Calu3 (cell line): Measurements from ENCODE around the gene SART3. TPM values are rescaled to one million over a fixed set of nuclear protein-coding genes. Genes with fewer than 3 reads are reported as not detected.
A peak's percentile ranks its signal among the peaks of the same experiment; 100 is the strongest.

Experiments
- BruUV-seq: library from RNA; stranded (reverse); fragments of 400-500 nt; replicated peaks from 2 replicates; lab custom pipeline; 2021; lab: Mats Ljungman, UMichigan
- CTCF ChIA-PET: fragments of 300-600 bp; sonication (Branson Sonifier 250); formaldehyde crosslinking; loops from one replicate; lab custom pipeline; 2022; ENCODE audit warnings: antibody characterized with exemption; lab: Charles Lee
- DNase-seq: peaks from one replicate; pipeline ENCODE4 v3.0.0; 2022
- H3K27ac Mint-ChIP-seq: one replicate; pipeline ENCODE4 v1.8.0; 2022; ENCODE audit warnings: mixed read lengths; ENCODE audit not compliant: unreplicated experiment
- H3K27me3 Mint-ChIP-seq: one replicate; pipeline ENCODE4 v1.8.0; 2022; ENCODE audit warnings: mixed read lengths; ENCODE audit not compliant: unreplicated experiment
- H3K36me3 Mint-ChIP-seq: one replicate; pipeline ENCODE4 v1.8.0; 2022; ENCODE audit warnings: mild to moderate bottlenecking, moderate library complexity, mixed read lengths; ENCODE audit not compliant: insufficient read depth, unreplicated experiment
- H3K4me1 Mint-ChIP-seq: one replicate; pipeline ENCODE4 v1.8.0; 2022; ENCODE audit warnings: mild to moderate bottlenecking, low read depth, mixed read lengths; ENCODE audit not compliant: unreplicated experiment
- H3K4me3 Mint-ChIP-seq: one replicate; pipeline ENCODE4 v1.8.0; 2022; ENCODE audit warnings: mild to moderate bottlenecking, low read depth, moderate library complexity, mixed read lengths; ENCODE audit not compliant: unreplicated experiment
- H3K9me3 Mint-ChIP-seq: one replicate; pipeline ENCODE4 v1.8.0; 2022; ENCODE audit warnings: low read depth, mixed read lengths; ENCODE audit not compliant: unreplicated experiment
- CTCF ChIP-seq: fragments of 200-600 bp; IDR thresholded peaks from one replicate; pipeline ENCODE4 v1.8.0; 2022; ENCODE audit warnings: antibody characterized with exemption; ENCODE audit not compliant: unreplicated experiment
- intact Hi-C: fragments of 100-400 bp; cut with micrococcal nuclease; formaldehyde crosslinking; loops from one replicate; pipeline ENCODE4 v1.10.0; 2022; ENCODE audit not compliant: unreplicated experiment
- total RNA-seq: library from RNA; stranded (reverse); gene quantifications from 2 replicates; pipeline ENCODE4 v1.2.3, GENCODE V29; 2022

SART3 gene
- total RNA-seq, 1 experiment from 2014 or later = 91.7 TPM

GRCh38 chr12:108562348-108563135, 1.6 kb upstream of the SART3 start, which contains the start of gene ISCU:
Gene ISCU, plus strand, starts transcription at chr12:108562596. Its CDS starts 27 bp downstream, at chr12:108562623.
- H3K4me1 Mint-ChIP-seq = peaks cover 18% of the 10 kb centered on the region
- H3K9me3 Mint-ChIP-seq = no peaks in the 10 kb centered on the region
- DNase-seq = peak; percentile 99
- peak within 1 kb of the TSS; percentile 92 for H3K4me3 Mint-ChIP-seq
- H3K36me3 Mint-ChIP-seq = peaks cover 82% of the 10 kb centered on the region
- intact Hi-C loops = loop anchor here (1.0 to 10.0 kb wide), 6 partner anchors 56 to 530 kb away; partner anchors contain the start of gene ALKBH2
- no TSS peak for BruUV-seq
- H3K27ac Mint-ChIP-seq = peak within 1 kb of the TSS; percentile 98
- no peak for TF ChIP-seq CTCF
- H3K27me3 Mint-ChIP-seq = no peaks in the 10 kb centered on the region
- CTCF ChIA-PET = interaction anchor here (0.7 to 1.3 kb wide), 5 partner anchors 11 to 382 kb away, joined by 3 to 7 read pairs (median 3); no protein-coding TSS in a partner anchor

- intact Hi-C loops = loop anchor here (5.0 to 10.0 kb wide), 4 partner anchors 160 to 530 kb away; partner anchors contain the start of gene ALKBH2
- no peak for TF ChIP-seq CTCF
- CTCF ChIA-PET = interaction anchor here (0.7 to 1.3 kb wide), 5 partner anchors 11 to 383 kb away, joined by 3 to 7 read pairs (median 3); no protein-coding TSS in a partner anchor
Observed at GRCh38 chr12:108561852-108562347, 927 bp upstream of the SART3 start.

GRCh38 chr12:108560321-108560721, 652 bp downstream of the SART3 start:
- TF ChIP-seq CTCF = no peak
- H3K4me1 Mint-ChIP-seq = peaks cover 6% of the 10 kb centered on the region
- peak overlapping the region; percentile 92 for H3K4me3 Mint-ChIP-seq
- intact Hi-C loops = loop anchor here (5.0 to 10.0 kb wide), 4 partner anchors 162 to 532 kb away; partner anchors contain the start of gene ALKBH2
- DNase-seq = no peak
- no peaks in the 10 kb centered on the region for H3K9me3 Mint-ChIP-seq
- H3K27ac Mint-ChIP-seq = peak overlapping the region; percentile 98
- no peaks in the 10 kb centered on the region for H3K27me3 Mint-ChIP-seq
- H3K36me3 Mint-ChIP-seq = peaks cover 62% of the 10 kb centered on the region
- BruUV-seq = TSS peak; percentile 59
- CTCF ChIA-PET = no interaction called here

More at GRCh38 chr12:108561852-108562347, 927 bp upstream of the SART3 start:
- peaks cover 18% of the 10 kb centered on the region for H3K4me1 Mint-ChIP-seq
- H3K36me3 Mint-ChIP-seq = peaks cover 75% of the 10 kb centered on the region
- H3K27ac Mint-ChIP-seq = peak overlapping the region; percentile 98
- DNase-seq = peak; percentile 12
- H3K27me3 Mint-ChIP-seq = no peaks in the 10 kb centered on the region
- peak overlapping the region; percentile 92 for H3K4me3 Mint-ChIP-seq
- no peaks in the 10 kb centered on the region for H3K9me3 Mint-ChIP-seq
- no TSS peak for BruUV-seq

DNA sequence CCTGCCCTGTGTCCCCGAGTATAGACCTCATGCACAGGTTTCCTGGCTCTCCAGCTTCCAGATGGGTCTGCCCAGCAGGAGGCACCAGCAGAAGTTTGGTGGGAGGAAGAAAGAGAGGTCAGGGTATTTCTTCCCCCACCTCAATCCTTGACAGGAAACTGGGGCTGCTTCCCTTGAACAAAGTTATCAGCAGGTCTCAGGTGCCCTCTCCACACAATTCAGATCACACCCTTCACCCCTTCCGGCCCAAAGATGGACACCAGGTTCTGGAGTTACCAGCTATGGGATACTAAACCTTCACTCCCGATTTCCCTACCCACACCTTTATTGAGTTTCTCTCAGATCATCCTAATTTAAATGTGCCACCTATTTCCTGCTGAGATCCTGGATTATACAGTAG, 1.2 kb downstream of the SART3 start:
- intact Hi-C loops = loop anchor here (5.0 to 10.0 kb wide), 4 partner anchors 163 to 533 kb away; partner anchors contain the start of gene ALKBH2
- CTCF ChIA-PET = interaction anchor here (0.6 kb wide), 1 partner anchor 290 kb away, joined by 5 read pairs; no protein-coding TSS in a partner anchor
- TF ChIP-seq CTCF = no peak
- no peak for DNase-seq
- Mint-ChIP-seq H3K4me1 (peaks cover 6% of the 10 kb centered on the region), H3K27ac (peak overlapping the region; percentile 98), H3K4me3 (peak overlapping the region; percentile 92), H3K36me3 (peaks cover 57% of the 10 kb centered on the region), H3K9me3 (no peaks in the 10 kb centered on the region), H3K27me3 (no peaks in the 10 kb centered on the region)
- BruUV-seq = no TSS peak
